H9 (cell line): ENCODE results near the gene UTP11. TPM values are rescaled to one million over a fixed set of nuclear protein-coding genes. Genes with fewer than 3 reads are reported as not detected.
A peak's percentile ranks its signal among the peaks of the same experiment; 100 is the strongest.

Source experiments
- DNase-seq: peaks from one replicate; pipeline ENCODE4 v3.0.0-alpha.2; 2017
- H2AFZ ChIP-seq: one replicate; pipeline ENCODE4 v1.6.1; 2013; ENCODE audit warnings: mild to moderate bottlenecking, low read length, control low read depth, moderate library complexity
- H2AK5ac ChIP-seq: 2 replicates; pipeline ENCODE4 v1.6.1; 2013; ENCODE audit warnings: low read length, control low read depth, mixed read lengths; ENCODE audit not compliant: insufficient read length
- H2BK120ac ChIP-seq: one replicate; pipeline ENCODE4 v1.6.1; 2013; ENCODE audit warnings: low read depth, mild to moderate bottlenecking, low read length, control low read depth, inconsistent platforms; ENCODE audit not compliant: poor library complexity, severe bottlenecking
- H2BK12ac ChIP-seq: 2 replicates; pipeline ENCODE4 v1.6.1; 2013; ENCODE audit warnings: low read length, control low read depth, mixed read lengths, low read depth; ENCODE audit not compliant: insufficient read length
- H2BK15ac ChIP-seq: 2 replicates; pipeline ENCODE4 v1.6.1; 2013; ENCODE audit warnings: low read depth, low read length, control low read depth
- H2BK20ac ChIP-seq: one replicate; pipeline ENCODE4 v1.6.1; 2013; ENCODE audit warnings: low read depth, mild to moderate bottlenecking, low read length, control low read depth, inconsistent platforms; ENCODE audit not compliant: poor library complexity, severe bottlenecking
- H2BK5ac ChIP-seq: 2 replicates; pipeline ENCODE4 v1.6.1; 2013; ENCODE audit warnings: low read length, control low read depth, mixed read lengths; ENCODE audit not compliant: insufficient read length
- H3K14ac ChIP-seq: 2 replicates; pipeline ENCODE4 v1.6.1; 2013; ENCODE audit warnings: low read length, control low read depth; ENCODE audit not compliant: insufficient read depth
- H3K18ac ChIP-seq: 2 replicates; pipeline ENCODE4 v1.6.1; 2013; ENCODE audit warnings: low read depth, mild to moderate bottlenecking, mixed read lengths, low read length, control low read depth; ENCODE audit not compliant: insufficient read length
- H3K23ac ChIP-seq: 2 replicates; pipeline ENCODE4 v1.6.1; 2013; ENCODE audit warnings: low read length, control low read depth, mixed read lengths, low read depth; ENCODE audit not compliant: insufficient read length
- H3K23me2 ChIP-seq: 2 replicates; pipeline ENCODE4 v1.6.1; 2013; ENCODE audit warnings: low read depth, mild to moderate bottlenecking, mixed read lengths, low read length, control low read depth; ENCODE audit not compliant: insufficient read length, poor library complexity, severe bottlenecking
- H3K27ac ChIP-seq: 2 replicates; pipeline ENCODE4 v1.5.1; 2013; ENCODE audit warnings: low read length, control low read depth, mixed read lengths, low read depth; ENCODE audit not compliant: insufficient read length
- H3K27me3 ChIP-seq: 2 replicates; pipeline ENCODE4 v1.6.1; 2013; ENCODE audit warnings: low read length, control low read depth, inconsistent platforms; ENCODE audit not compliant: insufficient read depth
- H3K4ac ChIP-seq: 2 replicates; pipeline ENCODE4 v1.6.1; 2013; ENCODE audit warnings: low read depth, mild to moderate bottlenecking, control low read depth, inconsistent platforms, low read length, moderate library complexity
- H3K4me1 ChIP-seq: 2 replicates; pipeline ENCODE4 v1.6.1; 2013; ENCODE audit warnings: low read length, control low read depth, inconsistent platforms; ENCODE audit not compliant: insufficient read depth
- H3K4me2 ChIP-seq: 2 replicates; pipeline ENCODE4 v1.6.1; 2013; ENCODE audit warnings: low read length, control low read depth, mixed read lengths; ENCODE audit not compliant: insufficient read length, insufficient read depth
- H3K56ac ChIP-seq: 2 replicates; pipeline ENCODE4 v1.6.1; 2013; ENCODE audit warnings: low read depth, mild to moderate bottlenecking, mixed read lengths, low read length, control low read depth; ENCODE audit not compliant: insufficient read length
- H3K79me1 ChIP-seq: 2 replicates; pipeline ENCODE4 v1.6.1; 2013; ENCODE audit warnings: low read depth, mild to moderate bottlenecking, moderate library complexity, low read length, control low read depth, inconsistent platforms; ENCODE audit not compliant: insufficient read depth, poor library complexity, severe bottlenecking
- H3K79me2 ChIP-seq: 2 replicates; pipeline ENCODE4 v1.6.1; 2013; ENCODE audit warnings: low read length, control low read depth, inconsistent platforms; ENCODE audit not compliant: insufficient read depth
- H3K9ac ChIP-seq: 2 replicates; pipeline ENCODE4 v1.6.1; 2013; ENCODE audit warnings: low read length, control low read depth, mixed read lengths; ENCODE audit not compliant: insufficient read length; ENCODE audit errors: extremely low read depth
- H3K9me3 ChIP-seq: one replicate; pipeline ENCODE4 v1.6.1; 2013; ENCODE audit warnings: low read depth, low read length, inconsistent platforms; ENCODE audit not compliant: control insufficient read depth
- H3T11ph ChIP-seq: one replicate; pipeline ENCODE4 v1.6.1; 2013; ENCODE audit warnings: mild to moderate bottlenecking, low read length, control low read depth, inconsistent platforms
- H4K20me1 ChIP-seq: one replicate; pipeline ENCODE4 v1.6.1; 2013; ENCODE audit not compliant: control insufficient read depth, insufficient read length, insufficient read depth
- H4K5ac ChIP-seq: 2 replicates; pipeline ENCODE4 v1.6.1; 2013; ENCODE audit warnings: low read depth, mild to moderate bottlenecking, mixed read lengths, low read length, control low read depth; ENCODE audit not compliant: insufficient read length
- H4K8ac ChIP-seq: replicated peaks from 2 replicates; pipeline ENCODE4 v1.6.1; 2013; ENCODE audit warnings: low read length, control low read depth, mixed read lengths, low read depth; ENCODE audit not compliant: insufficient read length
- H4K91ac ChIP-seq: 2 replicates; pipeline ENCODE4 v1.6.1; 2013; ENCODE audit warnings: low read depth, mild to moderate bottlenecking, moderate library complexity, mixed read lengths, low read length, control low read depth; ENCODE audit not compliant: insufficient read length
- H3K27ac Mint-ChIP-seq, 3 experiments: 2 replicates in 2 of 3; 3 replicates in 1 of 3; pipeline ENCODE4 v1.8.0; 2020 to 2021; ENCODE audit warnings: mixed read lengths in 3 of 3, mild to moderate bottlenecking in 1 of 3, moderate library complexity in 1 of 3
- H3K27me3 Mint-ChIP-seq: 2 replicates; pipeline ENCODE4 v1.8.0; 2021; ENCODE audit warnings: low read depth, mild to moderate bottlenecking, moderate library complexity, mixed read lengths
- H3K36me3 Mint-ChIP-seq, 3 experiments: 2 replicates in 2 of 3; 3 replicates in 1 of 3; pipeline ENCODE4 v1.8.0; 2020 to 2021; ENCODE audit warnings: low read depth in 3 of 3, mixed read lengths in 3 of 3; ENCODE audit not compliant: insufficient read depth in 1 of 3
- H3K4me1 Mint-ChIP-seq, 2 experiments: 2 replicates each; pipeline ENCODE4 v1.8.0; 2020; ENCODE audit warnings: mixed read lengths in 2 of 2
- H3K4me3 Mint-ChIP-seq, 2 experiments: 2 replicates in 1 of 2; 3 replicates in 1 of 2; pipeline ENCODE4 v1.8.0; 2020 to 2021; ENCODE audit warnings: mild to moderate bottlenecking in 2 of 2, mixed read lengths in 2 of 2, moderate library complexity in 1 of 2
- H3K9me3 Mint-ChIP-seq, 2 experiments: 2 replicates in 1 of 2; 3 replicates in 1 of 2; pipeline ENCODE4 v1.8.0; 2020; ENCODE audit warnings: mild to moderate bottlenecking in 2 of 2, mixed read lengths in 2 of 2, moderate library complexity in 1 of 2
- WGBS: extraction: QIAGEN DNeasy Blood & Tissue Kit; methylation state at CpG from one replicate; pipeline ENCODE4 v1.1.7; 2013; ENCODE audit warnings: missing lambda C conversion rate, low lambda C conversion rate, mixed read lengths; ENCODE audit not compliant: insufficient read length; ENCODE audit errors: extremely low coverage; 5-methylcytosine and 5-hydroxymethylcytosine counted together
- total RNA-seq: library from RNA; stranded (reverse); gene quantifications from 2 replicates; pipeline ENCODE4 v1.2.1, GENCODE V29; 2021
- TF ChIP-seq, protein P1 (sequence below): fragments of 200-600 bp; sonication (generic); conservative IDR thresholded peaks from 3 replicates; pipeline ENCODE4 v1.8.0; 2021; ENCODE audit warnings: antibody characterized with exemption, mild to moderate bottlenecking

The UTP11 gene
- total RNA-seq, 1 experiment from 2014 or later: 63.1 TPM

DNA sequence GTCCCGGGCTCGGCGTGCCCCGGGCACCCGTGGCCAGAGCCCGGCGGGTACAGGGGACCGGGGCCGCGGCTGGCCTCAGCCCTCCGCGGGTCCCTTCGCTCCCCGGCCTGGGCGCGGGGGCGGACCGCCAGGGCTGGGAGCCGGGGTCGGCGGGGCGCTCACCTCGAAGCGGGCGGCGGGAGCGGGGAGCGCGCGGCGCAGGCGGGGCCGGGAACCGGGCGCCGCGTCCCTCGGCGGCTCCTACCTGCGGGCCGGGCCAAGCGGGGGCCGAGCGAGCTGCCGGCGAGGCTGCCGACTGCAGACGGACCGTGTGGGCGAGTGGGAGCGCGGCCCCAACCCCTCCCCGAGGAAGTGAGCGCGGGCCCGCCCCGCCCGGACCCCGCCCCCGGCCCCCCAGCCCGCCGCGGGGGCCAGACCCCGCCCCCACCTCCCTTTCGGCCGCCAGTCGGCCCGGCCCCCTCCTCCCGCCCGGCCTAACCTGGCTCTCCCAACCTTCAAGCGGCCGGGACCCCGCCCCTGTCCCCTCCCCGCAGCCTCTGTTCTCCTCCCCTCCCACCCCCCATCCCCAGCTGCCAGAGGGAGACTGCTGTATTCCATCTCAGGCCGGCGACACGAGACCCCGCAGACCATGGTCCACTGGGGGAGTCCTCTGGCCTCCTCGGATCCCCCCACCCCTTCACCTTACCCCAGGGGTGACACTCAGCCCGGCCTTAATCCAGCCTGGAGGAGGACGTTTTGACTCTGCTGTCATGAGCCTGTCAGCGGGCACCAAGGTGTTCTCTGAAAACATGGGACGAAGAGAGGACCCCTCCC, 7.1 kb upstream of the UTP11 start, which contains the start of gene FHL3:
TSS of gene FHL3 (minus strand) at position 320 of the 813 bp plus-strand sequence. CDS start 6,102 bp downstream, outside the sequence.
- no peak within 1 kb of the TSS for H4K5ac ChIP-seq
- H3T11ph ChIP-seq: no peak within 1 kb of the TSS
- H3K4me2 ChIP-seq: peak within 1 kb of the TSS; percentile 84
- peaks cover 9% of the 10 kb centered on the region for H3K23me2 ChIP-seq
- H3K9me3 ChIP-seq: no peaks in the 10 kb centered on the region
- WGBS: no CpG with 5 or more reads among the region's 83 CpGs
- H3K27ac ChIP-seq: no peak within 1 kb of the TSS
- Mint-ChIP-seq H3K4me3 (peak within 1 kb of the TSS; percentile 71 to 81), H3K36me3 (peaks cover 0 to 2% (median 1%) of the 10 kb centered on the region in 3 experiments; a peak in 3 of 7 replicates), H3K4me1 (peaks cover 55% of the 10 kb centered on the region in 2 experiments), H3K27ac (peak within 1 kb of the TSS in 2 of 3 experiments; percentile 12 to 31; a peak in 3 of 7 replicates), H3K9me3 (no peaks in the 10 kb centered on the region), H3K27me3 (no peaks in the 10 kb centered on the region; the same call in 1 of the 2 replicates)
- no peaks in the 10 kb centered on the region for H3K79me1 ChIP-seq
- H4K91ac ChIP-seq: no peak within 1 kb of the TSS
- no peak within 1 kb of the TSS for H3K4ac ChIP-seq
- H2BK120ac ChIP-seq: no peak within 1 kb of the TSS
- H3K9ac ChIP-seq: peak within 1 kb of the TSS; percentile 32
- no peak within 1 kb of the TSS for H3K18ac ChIP-seq
- H2BK5ac ChIP-seq: no peak within 1 kb of the TSS
- DNase-seq: peak; percentile 89
- H3K27me3 ChIP-seq: no peaks in the 10 kb centered on the region
- H3K56ac ChIP-seq: no peak within 1 kb of the TSS
- H3K4me1 ChIP-seq: peaks cover 15% of the 10 kb centered on the region
- H3K23ac ChIP-seq: no peak within 1 kb of the TSS
- no peak within 1 kb of the TSS for H4K8ac ChIP-seq
- H2BK20ac ChIP-seq: no peak within 1 kb of the TSS
- TF ChIP-seq, protein P1, sequence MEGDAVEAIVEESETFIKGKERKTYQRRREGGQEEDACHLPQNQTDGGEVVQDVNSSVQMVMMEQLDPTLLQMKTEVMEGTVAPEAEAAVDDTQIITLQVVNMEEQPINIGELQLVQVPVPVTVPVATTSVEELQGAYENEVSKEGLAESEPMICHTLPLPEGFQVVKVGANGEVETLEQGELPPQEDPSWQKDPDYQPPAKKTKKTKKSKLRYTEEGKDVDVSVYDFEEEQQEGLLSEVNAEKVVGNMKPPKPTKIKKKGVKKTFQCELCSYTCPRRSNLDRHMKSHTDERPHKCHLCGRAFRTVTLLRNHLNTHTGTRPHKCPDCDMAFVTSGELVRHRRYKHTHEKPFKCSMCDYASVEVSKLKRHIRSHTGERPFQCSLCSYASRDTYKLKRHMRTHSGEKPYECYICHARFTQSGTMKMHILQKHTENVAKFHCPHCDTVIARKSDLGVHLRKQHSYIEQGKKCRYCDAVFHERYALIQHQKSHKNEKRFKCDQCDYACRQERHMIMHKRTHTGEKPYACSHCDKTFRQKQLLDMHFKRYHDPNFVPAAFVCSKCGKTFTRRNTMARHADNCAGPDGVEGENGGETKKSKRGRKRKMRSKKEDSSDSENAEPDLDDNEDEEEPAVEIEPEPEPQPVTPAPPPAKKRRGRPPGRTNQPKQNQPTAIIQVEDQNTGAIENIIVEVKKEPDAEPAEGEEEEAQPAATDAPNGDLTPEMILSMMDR: no peak
- H2AK5ac ChIP-seq: no peak within 1 kb of the TSS
- H4K20me1 ChIP-seq: no peaks in the 10 kb centered on the region
- H2AFZ ChIP-seq: no peak within 1 kb of the TSS
- H2BK12ac ChIP-seq: no peak within 1 kb of the TSS
- no peak within 1 kb of the TSS for H2BK15ac ChIP-seq
- H3K14ac ChIP-seq: peak within 1 kb of the TSS; percentile 2
- peaks cover 12% of the 10 kb centered on the region; the same call in 1 of the 2 replicates for H3K79me2 ChIP-seq
